ENCODE data around the gene STK36.
A peak's percentile ranks its signal among the peaks of the same experiment; 100 is the strongest.

DNA sequence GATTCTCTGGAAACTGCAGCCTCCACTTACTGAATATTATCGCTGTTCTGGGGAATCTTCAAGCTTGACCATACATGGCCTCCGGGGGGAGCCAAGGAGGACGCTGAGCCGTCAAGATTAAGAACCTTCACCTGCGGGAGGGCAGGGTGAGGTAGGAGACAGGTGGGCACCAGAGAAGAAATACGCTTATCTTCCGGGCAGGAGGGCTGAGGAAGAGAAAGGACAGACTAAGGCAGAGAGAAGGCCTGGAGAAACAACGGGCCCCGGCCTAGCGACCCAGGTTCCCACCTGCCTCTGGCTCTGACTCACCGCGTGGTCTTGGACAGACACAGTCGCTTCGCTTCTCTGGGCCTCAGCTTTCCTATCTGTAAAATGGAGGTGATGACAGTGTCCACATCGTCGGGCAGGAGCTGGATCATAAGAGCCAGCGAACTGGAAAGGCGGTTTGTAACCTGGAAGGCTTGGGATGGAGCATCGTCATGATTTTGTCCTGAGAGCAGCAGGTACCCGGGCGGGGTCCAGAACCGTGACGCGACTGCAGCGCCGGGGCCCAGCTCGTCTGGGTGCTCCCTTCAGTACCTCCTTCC, 13.1 kb upstream of the STK36 start:
- TF ChIP-seq, protein P1, sequence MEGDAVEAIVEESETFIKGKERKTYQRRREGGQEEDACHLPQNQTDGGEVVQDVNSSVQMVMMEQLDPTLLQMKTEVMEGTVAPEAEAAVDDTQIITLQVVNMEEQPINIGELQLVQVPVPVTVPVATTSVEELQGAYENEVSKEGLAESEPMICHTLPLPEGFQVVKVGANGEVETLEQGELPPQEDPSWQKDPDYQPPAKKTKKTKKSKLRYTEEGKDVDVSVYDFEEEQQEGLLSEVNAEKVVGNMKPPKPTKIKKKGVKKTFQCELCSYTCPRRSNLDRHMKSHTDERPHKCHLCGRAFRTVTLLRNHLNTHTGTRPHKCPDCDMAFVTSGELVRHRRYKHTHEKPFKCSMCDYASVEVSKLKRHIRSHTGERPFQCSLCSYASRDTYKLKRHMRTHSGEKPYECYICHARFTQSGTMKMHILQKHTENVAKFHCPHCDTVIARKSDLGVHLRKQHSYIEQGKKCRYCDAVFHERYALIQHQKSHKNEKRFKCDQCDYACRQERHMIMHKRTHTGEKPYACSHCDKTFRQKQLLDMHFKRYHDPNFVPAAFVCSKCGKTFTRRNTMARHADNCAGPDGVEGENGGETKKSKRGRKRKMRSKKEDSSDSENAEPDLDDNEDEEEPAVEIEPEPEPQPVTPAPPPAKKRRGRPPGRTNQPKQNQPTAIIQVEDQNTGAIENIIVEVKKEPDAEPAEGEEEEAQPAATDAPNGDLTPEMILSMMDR (IDR thresholded peaks at IDR 0.05) = peak; percentile 81
- no peak for TF ChIP-seq POLR2AphosphoS5 (IDR thresholded peaks at IDR 0.05; ENCODE audit: low read depth, low read length)
- no peak; the same call in 1 of the 2 replicates for TF ChIP-seq SIN3A (IDR thresholded peaks at IDR 0.05; ENCODE audit: borderline replicate concordance, insufficient read depth, low read depth, low read length)
- TF ChIP-seq, protein P2, sequence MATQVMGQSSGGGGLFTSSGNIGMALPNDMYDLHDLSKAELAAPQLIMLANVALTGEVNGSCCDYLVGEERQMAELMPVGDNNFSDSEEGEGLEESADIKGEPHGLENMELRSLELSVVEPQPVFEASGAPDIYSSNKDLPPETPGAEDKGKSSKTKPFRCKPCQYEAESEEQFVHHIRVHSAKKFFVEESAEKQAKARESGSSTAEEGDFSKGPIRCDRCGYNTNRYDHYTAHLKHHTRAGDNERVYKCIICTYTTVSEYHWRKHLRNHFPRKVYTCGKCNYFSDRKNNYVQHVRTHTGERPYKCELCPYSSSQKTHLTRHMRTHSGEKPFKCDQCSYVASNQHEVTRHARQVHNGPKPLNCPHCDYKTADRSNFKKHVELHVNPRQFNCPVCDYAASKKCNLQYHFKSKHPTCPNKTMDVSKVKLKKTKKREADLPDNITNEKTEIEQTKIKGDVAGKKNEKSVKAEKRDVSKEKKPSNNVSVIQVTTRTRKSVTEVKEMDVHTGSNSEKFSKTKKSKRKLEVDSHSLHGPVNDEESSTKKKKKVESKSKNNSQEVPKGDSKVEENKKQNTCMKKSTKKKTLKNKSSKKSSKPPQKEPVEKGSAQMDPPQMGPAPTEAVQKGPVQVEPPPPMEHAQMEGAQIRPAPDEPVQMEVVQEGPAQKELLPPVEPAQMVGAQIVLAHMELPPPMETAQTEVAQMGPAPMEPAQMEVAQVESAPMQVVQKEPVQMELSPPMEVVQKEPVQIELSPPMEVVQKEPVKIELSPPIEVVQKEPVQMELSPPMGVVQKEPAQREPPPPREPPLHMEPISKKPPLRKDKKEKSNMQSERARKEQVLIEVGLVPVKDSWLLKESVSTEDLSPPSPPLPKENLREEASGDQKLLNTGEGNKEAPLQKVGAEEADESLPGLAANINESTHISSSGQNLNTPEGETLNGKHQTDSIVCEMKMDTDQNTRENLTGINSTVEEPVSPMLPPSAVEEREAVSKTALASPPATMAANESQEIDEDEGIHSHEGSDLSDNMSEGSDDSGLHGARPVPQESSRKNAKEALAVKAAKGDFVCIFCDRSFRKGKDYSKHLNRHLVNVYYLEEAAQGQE (IDR thresholded peaks at IDR 0.05; ENCODE audit: insufficient read depth in 1 of 2, low read depth in 2 of 2, low read length in 1 of 2) = no peak
